ENCODE measurements around the gene ASB4. TPM values are rescaled to one million over a fixed set of nuclear protein-coding genes. Genes with fewer than 3 reads are reported as not detected.
"Not testable (repeated sequence)": the region's sequence is repeated elsewhere in the genome, so short reads cannot be mapped to it uniquely, and the experiment has no call there.

ASB4 gene
- polyA plus RNA-seq, 12 donors = 10.5 to 42.6 (median 33.8) TPM; not detected in 1

DNA sequence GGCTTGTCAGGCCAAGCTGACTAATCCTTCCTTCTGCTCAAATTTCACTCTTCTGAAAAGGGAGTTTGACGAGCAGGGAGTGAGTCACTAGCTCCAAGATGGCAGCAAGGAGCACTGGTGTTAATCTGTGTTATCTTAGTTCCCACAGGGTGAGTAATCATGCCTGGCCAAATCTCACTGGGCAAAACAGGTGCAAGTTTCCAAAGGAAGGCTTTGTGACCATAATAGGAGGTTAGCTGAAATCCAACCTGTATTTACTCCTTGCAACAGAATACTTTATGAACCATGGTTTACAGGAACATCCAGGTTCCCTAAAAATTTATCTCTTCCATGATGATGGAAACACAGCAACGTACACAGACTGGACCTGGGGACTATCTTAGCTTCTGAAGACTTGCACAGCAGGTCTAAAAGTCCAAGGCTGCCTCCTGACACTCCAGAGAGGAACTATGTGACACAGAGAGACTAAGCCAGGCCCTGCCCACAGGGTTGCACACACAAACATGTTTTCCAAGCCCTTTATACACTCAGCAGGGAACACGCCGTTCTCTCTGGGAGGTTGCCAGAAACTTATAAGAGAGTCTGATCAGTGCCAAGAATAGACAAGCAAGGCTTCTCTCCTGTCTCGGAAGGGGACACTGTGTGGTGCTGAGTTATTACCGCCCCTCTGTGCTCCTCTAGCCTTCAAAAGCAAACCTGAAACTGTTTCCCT lies 64.2 kb downstream of the ASB4 start:
- peak; percentile 83 for DNase-seq

DNA sequence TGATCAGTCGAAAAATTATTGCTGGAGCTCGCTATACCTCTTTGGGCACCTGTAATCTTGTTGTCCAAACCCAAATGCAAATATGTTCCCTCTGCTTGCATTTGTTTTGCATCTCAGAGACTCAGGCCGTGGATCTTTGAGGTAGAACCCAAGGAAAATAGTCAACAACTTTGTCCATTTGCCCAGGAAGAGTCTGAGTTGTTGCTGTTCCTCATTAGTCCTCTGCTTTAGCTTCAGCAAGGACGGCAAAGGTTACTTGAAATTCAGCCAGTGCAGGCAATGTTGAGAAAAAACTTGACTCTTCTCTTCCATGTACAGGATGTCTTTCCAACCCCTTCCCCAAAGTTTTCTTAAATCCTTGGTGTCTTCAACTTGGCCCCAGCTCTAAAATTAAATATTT lies 64.8 kb downstream of the ASB4 start:
- peak; percentile 24 for DNase-seq

DNA sequence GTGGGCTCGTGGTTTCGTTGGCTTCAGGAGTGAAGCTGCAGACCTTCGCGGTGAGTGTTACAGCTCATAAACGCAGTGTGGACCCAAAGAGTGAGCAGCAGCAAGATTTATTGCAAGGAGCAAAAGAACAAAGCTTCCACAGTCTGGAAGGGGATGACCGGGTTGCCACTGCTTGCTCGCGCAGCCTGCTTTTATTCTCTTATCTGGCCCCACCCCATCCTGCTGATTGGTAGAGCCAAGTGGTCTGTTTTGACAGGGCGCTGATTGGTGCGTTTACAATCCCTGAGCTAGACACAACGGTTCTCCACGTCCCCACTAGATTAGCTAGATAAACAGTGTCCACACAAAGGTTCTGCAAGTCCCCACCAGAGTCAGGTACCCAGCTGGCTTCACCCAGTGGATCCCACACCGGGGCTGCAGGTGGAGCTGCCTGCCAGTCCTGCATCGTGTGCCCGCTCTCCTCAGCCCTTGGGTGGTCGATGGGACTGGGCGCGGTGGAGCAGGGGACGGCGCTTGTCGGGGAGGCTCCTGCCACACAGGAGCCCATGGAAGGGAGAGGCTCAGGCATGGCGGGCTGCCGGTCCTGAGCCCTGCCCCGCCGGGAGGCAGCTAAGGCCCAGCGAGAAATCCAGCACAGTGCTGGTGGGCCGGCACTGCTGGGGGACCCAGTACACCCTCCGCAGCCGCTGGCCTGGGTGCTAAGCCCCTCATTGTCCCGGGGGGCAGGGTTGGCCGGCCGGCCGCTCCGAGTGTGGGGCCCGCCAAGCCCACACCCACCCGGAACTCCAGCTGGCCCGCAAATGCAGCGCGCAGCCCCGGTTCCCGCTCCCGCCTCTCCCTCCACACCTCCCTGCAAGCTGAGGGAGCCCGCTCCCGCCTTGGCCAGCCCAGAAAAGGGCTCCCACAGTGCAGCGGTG lies 66.5 kb downstream of the ASB4 start:
- not testable (repeated sequence) for DNase-seq

DNA sequence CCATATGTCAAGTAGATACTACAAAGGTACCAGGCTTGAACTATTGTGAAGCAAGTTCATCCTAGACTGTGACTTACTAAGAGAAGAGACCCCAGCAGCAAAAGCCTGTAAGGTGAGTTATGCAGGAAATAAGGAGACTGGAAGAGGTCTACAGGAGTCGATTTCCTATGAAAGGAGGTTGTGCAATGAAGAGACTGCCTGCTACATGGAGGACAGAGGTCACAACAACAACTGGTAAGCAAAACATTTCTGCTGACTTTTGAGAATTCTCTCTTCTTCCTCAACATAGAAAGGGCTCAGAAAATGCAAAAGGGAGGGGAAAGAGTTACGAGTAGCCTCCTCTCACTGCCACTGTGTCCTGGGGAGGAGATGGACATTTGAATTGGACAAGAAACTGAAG lies 68.2 kb downstream of the ASB4 start:
- DNase-seq = no peak

DNA sequence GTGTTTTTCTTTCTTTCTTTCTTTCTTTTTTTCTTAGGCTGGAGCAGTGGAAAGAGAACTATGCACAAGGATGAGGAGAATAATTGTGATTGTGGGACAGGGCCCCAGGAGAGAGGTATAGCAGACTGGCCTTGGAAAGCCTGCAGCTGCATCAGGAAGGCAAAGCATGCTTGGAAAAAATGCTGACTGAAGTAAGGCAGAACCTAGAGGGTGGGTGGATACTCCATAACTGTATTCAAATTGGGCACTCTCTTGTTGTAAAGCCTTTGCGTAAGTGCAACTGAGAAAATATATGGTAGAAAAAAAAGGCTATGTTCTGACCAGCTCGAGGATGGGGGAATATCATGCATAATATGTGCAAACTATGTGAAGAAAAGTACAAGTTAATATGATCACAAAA lies 71.0 kb downstream of the ASB4 start:
- no peak for DNase-seq

DNA sequence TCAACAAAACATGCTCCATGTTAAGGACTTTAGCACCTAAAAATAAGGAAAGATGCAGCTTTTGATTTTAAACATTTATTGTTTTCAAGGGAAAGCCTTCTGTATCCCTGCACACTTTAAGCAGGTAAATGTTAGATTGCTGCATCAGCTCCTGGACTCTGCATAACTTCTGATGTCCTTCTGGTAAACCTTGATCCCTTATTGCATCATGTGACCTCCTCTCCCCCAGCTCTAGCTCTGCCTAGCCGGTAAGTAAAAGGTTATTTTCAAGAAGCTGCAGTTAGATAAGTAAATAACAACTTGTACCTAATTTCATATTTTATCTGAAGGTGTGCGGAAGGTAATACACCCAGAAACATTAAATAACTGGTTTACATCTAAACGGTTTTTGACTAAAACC lies 73.1 kb downstream of the ASB4 start:
- DNase-seq = no peak

DNA sequence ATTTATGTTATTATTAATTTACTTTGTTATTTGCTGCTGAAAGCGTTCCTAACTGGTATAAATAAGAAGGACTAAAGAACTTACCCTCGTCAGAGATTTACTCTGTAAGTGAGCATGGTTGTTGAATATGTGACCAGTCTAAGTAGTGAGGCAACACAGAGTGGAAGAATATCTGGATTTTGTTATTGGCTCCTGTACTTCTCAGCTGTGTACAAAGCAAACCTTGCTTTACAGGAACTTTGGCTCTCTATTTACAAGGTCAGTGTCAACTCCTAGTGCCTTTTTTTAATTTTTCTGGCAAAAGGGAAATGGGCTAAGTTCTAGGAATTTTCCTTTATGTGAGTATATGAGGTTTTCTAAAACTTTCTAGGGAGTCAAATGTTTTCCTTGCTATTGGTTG lies 74.9 kb downstream of the ASB4 start:
- DNase-seq = no peak

DNA sequence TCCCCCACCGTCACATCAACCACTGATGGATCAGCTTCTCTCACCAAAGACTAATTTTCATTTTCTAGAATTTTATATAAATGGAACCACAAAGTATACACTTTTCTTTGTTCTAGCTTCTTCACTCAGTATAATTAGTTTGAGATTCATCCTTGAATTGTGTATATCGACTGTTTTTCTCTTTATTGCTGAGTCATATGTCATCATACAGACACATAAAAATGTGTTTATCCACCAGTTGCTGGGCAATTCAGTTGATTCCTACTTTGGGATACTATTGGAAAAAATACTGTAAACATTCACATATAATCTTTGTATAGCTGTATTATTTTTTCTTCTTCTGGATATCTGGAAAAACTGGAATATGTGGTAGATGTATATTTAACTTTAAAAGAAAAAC lies 84.0 kb downstream of the ASB4 start:
- no peak for DNase-seq

DNA sequence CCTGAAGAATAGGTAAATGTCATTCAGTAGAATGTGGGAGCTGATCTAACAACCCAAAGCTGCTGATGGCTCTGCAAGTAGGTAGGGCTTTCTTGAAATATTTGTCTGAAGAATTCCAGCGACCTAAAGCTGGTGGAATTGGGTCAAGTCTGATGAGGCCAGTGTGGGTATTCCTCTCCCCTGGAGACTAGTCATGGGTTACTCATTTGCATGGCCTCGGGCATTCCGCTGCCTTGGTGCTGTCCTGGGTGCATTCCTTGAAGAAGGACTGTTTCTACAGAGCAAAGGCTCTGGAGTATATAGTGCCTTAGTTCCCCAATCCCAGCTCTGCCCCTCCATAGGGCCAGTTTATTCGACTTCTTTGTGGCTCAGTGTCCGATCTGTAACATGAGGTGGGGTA lies 91.4 kb downstream of the ASB4 start:
- no peak for DNase-seq

DNA sequence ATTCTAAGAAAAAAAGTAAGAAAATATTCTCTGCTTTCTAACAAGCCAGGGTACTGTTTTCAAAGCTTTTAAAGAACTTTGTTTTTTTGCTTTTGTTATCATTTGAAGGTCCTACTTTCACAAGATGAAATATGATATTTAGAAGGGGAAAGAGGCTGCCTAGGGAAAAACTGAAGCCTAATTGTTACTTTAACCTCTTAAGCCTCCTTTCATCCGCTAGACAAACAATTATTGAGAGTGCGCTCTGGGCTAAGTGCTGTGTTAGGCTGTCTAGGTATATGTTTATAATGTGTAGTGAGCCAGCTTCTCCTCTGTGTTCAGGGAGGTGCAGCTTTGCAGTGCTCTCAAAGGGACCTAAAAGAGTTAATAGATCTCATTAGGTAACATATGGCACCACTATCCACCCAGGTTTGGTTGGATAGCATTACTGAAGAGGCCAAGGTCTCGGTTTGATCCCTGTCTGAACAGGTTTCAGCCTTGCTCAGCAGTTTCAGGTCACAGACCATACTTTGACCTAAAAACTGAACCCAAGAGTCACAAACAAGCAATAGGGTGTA lies 92.6 kb downstream of the ASB4 start:
- no peak for DNase-seq

DNA sequence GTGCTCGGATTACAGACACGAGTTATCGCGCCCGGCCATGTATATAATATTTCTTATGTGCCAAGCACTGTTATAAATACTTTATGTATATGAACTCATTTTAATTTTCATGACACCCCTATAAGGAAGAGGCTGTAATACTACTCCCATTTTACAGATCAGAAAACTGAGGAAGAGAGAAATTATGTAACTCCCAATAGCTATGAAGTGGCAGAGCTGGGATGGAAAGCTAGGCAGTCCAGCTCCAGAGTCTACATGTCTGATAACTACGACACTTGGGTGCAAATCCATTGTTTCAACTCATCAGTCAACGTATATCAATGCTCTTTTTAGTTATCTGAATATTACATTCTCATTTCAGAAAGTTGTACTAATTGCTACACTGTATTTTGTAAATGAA lies 93.6 kb downstream of the ASB4 start:
- no peak for DNase-seq

DNA sequence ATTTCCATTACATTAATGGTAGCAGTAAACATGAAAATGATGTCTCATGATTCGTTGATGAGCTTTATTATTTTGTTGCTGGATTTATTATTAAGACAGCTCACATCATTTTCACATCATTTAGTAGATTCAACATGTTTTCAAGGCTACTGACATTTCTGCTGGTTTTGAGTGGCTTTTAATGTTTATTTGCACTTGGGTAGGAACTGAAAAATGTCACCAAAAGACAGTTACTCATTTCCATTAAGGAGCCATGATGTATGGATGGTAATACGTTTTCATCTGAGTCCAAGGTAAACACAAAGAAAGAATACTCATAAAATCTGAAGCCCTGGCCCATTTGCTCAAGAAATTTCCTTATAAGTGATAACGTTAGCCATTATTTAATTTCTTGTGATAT lies 95.7 kb downstream of the ASB4 start:
- DNase-seq = no peak

DNA sequence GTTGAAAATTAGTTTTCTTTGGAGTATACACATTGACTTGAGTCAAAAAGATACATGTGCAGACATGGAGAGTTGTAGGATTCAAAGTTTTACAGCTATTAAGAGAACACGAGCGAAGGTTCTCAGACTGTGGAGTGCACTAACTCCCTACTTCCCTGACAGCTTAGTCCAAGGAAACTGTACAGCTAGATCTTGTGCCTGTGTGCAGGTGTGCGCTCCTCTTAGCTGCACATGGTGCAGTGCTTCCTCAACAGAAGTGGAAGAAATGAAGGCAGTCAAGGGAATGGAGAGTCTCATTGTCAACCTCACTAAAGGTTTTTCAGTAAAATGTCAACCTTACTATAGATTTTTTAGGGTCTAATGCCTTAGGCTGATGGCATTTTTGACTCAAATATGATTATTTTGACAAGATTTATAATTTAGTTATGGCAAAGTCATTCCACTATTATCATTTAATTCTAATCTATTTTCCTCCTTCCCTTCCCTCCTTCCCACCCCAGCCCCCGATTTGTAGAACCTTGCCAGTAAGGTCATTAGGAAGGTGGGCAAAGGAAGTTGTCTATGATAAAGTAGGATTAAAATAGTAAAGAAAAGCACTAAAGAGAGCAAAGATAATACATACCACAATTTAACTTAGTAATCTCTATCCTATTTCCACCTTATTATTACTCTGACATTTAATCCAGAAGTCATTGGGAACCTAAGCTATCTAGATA lies 97.0 kb downstream of the ASB4 start:
- DNase-seq = no peak

DNA sequence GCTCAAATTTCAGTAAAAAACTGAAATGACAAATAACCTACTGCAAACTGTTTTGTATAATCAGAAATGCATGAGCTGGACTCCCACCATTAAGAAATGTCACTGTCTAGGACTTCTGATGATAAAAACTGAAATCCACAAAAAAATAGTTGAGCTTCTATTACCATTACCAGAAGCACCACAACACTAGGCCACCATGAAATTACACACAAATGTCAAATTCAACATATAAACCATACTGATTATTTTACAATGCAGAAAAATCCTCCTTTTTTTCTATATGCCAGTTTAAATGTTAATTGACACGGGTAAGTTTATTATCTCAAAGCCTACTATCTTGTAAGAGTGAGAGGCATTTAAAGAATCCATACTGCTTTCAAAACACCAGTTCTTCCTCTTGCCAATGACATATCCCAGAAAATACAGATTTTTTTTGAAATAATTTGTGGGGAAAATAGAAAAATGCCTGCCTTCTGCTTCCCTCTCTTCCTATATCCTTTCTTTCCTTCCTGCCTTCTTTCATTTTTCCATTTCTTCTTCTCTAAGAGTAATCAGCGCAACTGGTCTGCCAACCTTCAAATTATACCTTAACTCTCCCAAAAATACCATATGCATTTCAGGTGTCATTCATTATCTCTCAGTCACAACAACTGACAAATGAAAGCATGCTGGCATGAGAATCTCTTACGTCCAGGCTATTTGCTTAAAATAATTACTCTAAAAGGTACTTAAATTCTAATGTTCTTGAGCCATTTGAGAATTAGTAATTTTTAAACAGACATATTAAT lies 98.3 kb downstream of the ASB4 start:
- no peak for DNase-seq

DNA sequence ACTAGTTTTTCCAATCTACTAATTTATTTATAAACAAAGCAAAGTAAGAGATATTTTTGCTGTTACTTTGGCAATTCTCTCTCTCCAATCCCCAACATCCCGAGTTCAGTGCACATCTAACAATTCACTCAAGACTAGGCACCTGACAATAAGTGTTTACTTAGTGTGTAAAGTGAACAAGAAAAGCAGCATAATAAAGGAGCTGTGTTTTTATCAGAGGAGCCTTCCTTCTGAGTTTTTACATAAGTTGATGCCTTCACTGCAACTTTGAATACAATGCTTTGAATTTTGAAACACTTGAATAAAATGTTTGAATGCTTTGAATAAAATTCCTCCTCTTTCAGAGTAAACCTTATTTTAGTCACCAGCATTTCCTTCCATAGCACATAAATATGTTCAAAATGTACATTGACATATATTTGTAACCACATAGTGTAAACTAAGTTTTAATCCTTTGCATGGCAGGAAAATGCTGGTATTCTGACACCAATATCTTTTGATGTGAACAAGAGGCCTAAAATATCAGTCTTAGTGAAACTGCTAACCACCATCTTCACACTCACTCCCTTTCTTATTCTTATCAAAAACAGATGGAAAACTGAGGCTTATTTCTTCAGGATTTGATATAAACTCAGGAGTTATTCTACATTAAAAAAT lies 99.2 kb downstream of the ASB4 start:
- no peak for DNase-seq

DNA sequence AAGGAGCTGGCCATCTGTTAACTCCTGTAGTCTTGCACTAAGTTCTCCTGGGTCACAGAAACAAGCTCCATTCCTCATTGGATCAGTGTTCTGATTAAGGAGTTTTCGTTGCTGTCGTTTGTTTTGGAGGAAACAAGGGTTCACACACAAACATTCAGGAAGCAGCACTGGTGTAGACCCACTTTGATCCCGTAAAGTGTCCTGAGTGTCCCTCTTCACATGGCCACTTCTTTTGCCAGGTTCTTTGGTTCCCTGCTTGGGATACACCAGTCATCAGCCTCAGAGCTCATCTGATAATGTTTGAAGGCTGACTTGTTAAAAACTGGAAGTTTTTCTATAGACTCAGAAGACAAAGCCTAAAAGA lies 99.7 kb downstream of the ASB4 start:
- no peak for DNase-seq

DNA sequence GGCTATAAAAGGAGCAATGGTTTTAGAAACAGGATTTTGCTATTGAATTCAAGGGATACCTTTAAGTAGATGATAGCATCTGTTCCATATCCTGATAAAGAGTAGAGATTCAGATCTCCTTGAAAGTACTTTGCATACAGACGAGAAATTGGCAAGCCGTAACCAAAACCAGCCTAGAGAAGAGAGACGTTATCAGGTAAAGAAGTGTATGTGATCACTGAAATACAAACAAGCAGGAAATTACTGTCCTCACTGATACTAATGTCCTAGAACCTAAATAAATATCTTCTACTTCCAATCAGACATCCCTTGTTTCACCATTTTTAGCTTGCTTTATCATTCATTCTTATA lies 101.2 kb downstream of the ASB4 start:
- DNase-seq = no peak

DNA sequence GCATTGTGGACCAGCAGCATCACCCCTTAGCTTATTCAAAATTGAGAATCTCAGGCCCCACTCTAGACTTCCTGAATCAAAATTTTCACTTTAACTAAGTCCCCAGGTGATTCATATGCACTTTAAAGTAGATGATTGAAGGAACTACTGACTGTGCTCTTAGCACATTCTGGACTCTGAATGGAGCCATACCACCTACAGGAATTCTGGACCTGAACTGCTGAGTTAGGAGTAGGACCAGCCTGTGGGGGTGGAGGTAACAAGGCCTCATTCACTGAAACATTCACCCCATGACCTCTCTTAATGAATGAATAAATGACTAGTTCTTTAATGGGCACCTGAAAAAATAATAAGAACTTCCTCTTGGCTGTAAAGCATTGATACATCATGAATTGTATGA lies 103.3 kb downstream of the ASB4 start:
- no peak for DNase-seq

DNA sequence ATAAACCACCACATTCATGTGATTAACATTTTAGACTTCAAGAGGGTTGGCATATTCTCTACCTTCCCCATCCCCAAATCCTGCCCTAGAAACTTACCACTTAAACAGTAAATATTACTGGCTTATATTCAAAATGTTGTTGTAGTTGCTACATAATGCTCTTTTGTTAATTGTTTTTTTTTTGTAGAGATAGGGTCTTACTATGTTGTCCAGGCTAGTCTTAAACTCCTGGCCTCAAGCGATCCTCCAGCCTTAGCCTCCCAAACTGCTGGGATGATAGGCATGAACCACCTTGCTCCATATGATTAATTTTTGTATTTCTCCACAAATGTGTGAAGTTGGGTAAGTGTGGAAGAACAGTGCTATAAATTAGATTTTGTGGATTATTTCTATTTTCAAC lies 104.0 kb downstream of the ASB4 start:
- DNase-seq = no peak

Data from muscle of arm (tissue), 12 donors.